H1 (cell line): ENCODE results near the gene ETF1. TPM values are rescaled to one million over a fixed set of nuclear protein-coding genes. Genes with fewer than 3 reads are reported as not detected.
A peak's percentile ranks its signal among the peaks of the same experiment; 100 is the strongest.

Experiments used
- CEBPB ChIP-seq: IDR thresholded peaks from 2 replicates; pipeline ENCODE4 v1.6.1; 2012; ENCODE audit warnings: low read depth, low read length
- CHD2 ChIP-seq: IDR thresholded peaks from 2 replicates; pipeline ENCODE4 v1.6.1; 2012; ENCODE audit warnings: low read length, improper control_type of control experiment
- CHD7 ChIP-seq: fragments of 300-600 bp; sonication (generic); IDR thresholded peaks from 2 replicates; pipeline ENCODE4 v1.7.1; 2012; ENCODE audit warnings: low read length, moderate library complexity, mild to moderate bottlenecking, inconsistent platforms; ENCODE audit not compliant: insufficient replicate concordance
- CTBP2 ChIP-seq: IDR thresholded peaks from 2 replicates; pipeline ENCODE4 v1.7.0; 2011; ENCODE audit warnings: borderline replicate concordance, mild to moderate bottlenecking, moderate library complexity, mixed read lengths, low read length; ENCODE audit not compliant: insufficient read depth, insufficient read length
- HDAC6 ChIP-seq: IDR thresholded peaks from one replicate; pipeline ENCODE4 v1.7.1; 2012; ENCODE audit warnings: low read depth, mild to moderate bottlenecking, inconsistent platforms, low read length, moderate library complexity
- NANOG ChIP-seq: IDR thresholded peaks from 2 replicates; pipeline ENCODE4 v1.6.1; 2011; ENCODE audit warnings: low read length, low read depth, mild to moderate bottlenecking, inconsistent platforms; ENCODE audit not compliant: insufficient read depth, poor library complexity, severe bottlenecking
- RFX5 ChIP-seq: IDR thresholded peaks from 2 replicates; pipeline ENCODE4 v1.6.1; 2011; ENCODE audit warnings: low read depth, low read length, improper control_type of control experiment, borderline replicate concordance
- SIRT6 ChIP-seq: IDR thresholded peaks from one replicate; pipeline ENCODE4 v1.7.1; 2012; ENCODE audit warnings: low read length, inconsistent platforms
- SRF ChIP-seq: IDR thresholded peaks from 2 replicates; pipeline ENCODE4 v1.6.1; 2011; ENCODE audit warnings: mild to moderate bottlenecking, low read depth, low read length, moderate library complexity
- TBP ChIP-seq: IDR thresholded peaks from 2 replicates; pipeline ENCODE4 v1.6.1; 2011; ENCODE audit warnings: low read depth, low read length, improper control_type of control experiment
- polyA plus RNA-seq, 7 experiments: library from polyadenylated mRNA; depleted of rRNA in 3 of 7; stranded (reverse) in 5 of 7; unstranded in 2 of 7; fragments of >200 nt in 5 of 7; fragments of 200-250 nt in 2 of 7; gene quantifications; 1 replicate in 5 of 7; 2 replicates in 1 of 7; 4 replicates in 1 of 7; pipeline versions ENCODE4 v1.2.1 to v1.2.3, GENCODE V29; 2011 to 2013; ENCODE audit warnings: missing spikeins in 2 of 7, mixed read lengths in 2 of 7
- total RNA-seq: library from RNA; stranded (reverse); fragmentation: NEBNext Ultra II Directional; extraction: Animal tissue kit (Norgen Biotek cat#: 25700); gene quantifications from 2 replicates; pipeline ENCODE4 v1.2.1, GENCODE V29; 2021

Gene ETF1
- total and polyA plus RNA-seq, 2 of the 8 experiments (the other 6 are each of a cell fraction or from before 2014, with no cell fraction given) = 50.5 to 168 TPM

GRCh38 chr5:138491669-138492559, 51.1 kb downstream of the ETF1 start (continued):
- TF ChIP-seq CHD7 (no peak), RFX5 (no peak), HDAC6 (no peak), NANOG (no peak), TBP (0 out of 2 replicates have a peak, but pooled peaks have one; percentile 30), SRF (peak; percentile 93), CHD2 (no peak), CEBPB (no peak), CTBP2 (no peak), SIRT6 (no peak)
